ENCODE measurements around the gene ROR2. TPM values are rescaled to one million over a fixed set of nuclear protein-coding genes. Genes with fewer than 3 reads are reported as not detected.

The ROR2 gene
- total RNA-seq, 1 experiment from 2014 or later, result 3.2 TPM

DNA sequence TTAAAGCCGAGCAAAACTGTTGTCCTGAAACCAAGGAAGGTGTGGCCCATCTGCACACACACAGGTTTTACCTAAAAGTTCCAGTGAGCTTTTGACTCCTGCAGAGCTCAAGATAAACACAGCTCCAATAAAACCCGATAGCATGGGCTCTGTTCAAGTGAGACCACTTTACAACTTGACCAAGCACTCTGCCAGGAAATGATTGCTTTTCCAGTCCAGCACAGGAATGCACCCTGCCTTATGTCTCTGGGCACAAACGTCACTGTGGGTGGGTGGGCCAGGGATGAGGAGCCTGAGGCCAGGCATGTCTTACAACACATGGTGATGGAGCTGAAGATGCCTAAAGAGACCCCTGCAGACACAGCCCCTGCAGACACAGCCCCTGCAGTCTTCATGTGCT lies 115.3 kb downstream of the ROR2 start:
- in situ Hi-C loops (cut with HindIII; ENCODE audit: low sequenced_read_pairs), result no loop called here
- DNase-seq (ENCODE audit: low spot score), result no peak

DNA sequence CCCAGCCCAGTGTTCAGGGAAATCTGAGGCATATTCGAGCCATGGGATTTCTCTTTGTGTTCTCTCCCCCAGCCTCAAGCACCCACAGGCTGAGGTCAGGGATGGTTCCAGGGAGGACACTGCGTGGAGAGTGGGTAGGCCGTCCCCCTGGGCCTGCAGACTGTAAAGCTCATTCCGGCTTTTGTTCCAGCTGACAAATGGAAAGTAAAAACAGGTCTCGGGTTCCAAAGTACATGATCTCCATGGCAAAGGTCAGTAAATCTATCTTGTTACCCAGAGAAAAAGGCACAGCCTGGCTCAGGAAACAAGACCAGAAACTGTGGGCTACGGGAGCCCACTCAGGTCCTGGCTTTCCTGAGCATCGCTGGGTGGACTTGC lies 116.2 kb downstream of the ROR2 start:
- no peak for DNase-seq (ENCODE audit: low spot score)
- in situ Hi-C loops (cut with HindIII; ENCODE audit: low sequenced_read_pairs), result no loop called here

DNA sequence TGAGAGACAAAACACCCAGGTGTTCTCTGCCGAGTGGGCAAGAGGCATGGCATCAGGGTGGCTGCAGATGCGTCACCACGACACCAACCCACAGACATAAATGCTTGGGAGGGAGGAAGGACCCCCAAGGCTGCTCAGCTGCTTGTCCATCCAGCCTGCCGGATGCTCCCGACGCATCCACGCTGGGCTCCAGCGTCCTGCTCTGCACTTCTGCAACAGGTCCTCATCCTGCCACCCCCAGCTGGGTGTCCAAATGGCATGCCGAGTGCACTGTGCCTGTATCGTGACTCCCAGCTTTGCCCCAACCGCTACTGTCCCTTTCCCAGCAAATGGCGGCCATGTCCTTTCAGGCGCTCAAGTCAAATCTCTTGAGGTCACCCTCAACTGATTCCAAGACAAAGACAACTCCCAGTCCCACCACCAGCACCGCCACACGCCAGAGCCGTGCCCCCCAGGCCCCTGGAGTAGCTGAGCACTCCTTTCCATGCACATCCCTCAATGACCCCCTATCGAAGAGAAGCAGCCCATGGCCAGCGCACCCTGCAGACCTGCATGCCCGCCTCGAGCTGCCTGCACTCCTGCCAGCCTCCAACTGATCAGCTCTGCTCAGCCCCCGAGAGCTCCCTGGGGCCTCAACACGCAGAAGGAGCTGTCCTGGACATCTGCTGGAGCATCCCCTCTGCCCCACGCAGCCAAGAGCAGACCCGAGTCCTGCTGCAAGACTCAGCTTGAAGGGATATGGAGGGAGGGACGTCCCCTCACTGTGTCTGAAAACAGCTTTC lies 116.7 kb downstream of the ROR2 start:
- in situ Hi-C loops (cut with HindIII; ENCODE audit: low sequenced_read_pairs), result no loop called here
- no peak for DNase-seq (ENCODE audit: low spot score)

DNA sequence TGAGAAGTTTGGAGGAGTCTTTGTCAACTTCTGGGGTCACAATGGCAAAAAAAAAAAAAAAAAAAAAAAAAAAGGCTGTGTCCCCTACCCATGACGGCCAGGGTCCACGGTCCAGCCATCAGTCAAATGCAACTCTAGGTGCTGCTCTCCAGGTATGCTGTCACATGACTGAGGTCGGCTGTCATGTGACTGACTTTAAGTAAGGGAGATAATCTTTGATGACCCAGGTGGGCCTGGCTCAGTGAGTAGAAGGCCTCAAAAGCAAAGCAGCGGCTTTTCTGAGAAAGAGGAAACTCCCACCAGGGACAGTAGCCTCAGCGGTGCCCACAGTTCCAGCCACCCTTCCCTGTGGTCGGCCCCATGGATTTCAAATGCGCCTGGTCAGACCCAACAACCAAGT lies 117.7 kb downstream of the ROR2 start:
- in situ Hi-C loops (cut with HindIII; ENCODE audit: low sequenced_read_pairs), result no loop called here
- no peak for DNase-seq (ENCODE audit: low spot score)

DNA sequence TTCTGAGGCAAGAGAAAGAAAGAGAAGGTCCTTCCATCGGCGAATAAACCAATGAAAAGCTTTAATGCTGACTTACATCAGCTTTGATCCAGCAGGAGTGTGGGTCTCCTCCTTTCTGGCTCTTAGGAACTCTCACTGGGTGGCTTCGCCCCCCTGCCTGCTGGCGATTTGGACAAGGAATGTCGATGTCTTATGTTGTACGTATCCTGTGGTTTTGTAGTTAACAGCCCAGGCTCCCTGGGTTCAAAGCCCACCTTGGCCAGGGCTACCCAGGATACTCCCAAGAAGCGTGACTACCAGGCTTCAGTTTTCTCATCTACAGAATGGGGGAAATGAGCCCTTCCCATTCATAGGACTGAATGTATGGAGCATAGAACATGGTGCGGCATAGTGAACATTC lies 124.2 kb downstream of the ROR2 start:
- DNase-seq (ENCODE audit: low spot score), result no peak
- in situ Hi-C loops (cut with HindIII; ENCODE audit: low sequenced_read_pairs), result no loop called here

DNA sequence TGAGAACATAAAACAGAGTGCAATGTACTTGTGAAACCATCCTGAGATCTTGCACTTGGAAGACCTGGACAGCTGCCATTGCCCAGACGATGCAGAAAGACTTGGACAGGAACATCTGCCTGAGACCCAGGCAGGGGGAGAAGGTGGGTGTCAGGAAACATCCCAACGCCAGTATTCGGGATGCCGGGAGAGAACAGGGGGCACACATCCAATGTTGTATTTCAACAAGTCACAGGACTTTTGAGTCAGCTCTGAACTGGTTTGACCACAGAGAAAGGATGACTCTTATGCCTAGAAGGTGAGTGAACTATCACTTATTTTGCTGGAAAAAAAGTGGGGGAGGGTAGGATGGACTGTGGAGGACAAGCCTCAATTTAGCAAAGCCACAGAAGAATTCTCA lies 124.6 kb downstream of the ROR2 start:
- no peak for DNase-seq (ENCODE audit: low spot score)
- in situ Hi-C loops (cut with HindIII; ENCODE audit: low sequenced_read_pairs), result no loop called here

DNA sequence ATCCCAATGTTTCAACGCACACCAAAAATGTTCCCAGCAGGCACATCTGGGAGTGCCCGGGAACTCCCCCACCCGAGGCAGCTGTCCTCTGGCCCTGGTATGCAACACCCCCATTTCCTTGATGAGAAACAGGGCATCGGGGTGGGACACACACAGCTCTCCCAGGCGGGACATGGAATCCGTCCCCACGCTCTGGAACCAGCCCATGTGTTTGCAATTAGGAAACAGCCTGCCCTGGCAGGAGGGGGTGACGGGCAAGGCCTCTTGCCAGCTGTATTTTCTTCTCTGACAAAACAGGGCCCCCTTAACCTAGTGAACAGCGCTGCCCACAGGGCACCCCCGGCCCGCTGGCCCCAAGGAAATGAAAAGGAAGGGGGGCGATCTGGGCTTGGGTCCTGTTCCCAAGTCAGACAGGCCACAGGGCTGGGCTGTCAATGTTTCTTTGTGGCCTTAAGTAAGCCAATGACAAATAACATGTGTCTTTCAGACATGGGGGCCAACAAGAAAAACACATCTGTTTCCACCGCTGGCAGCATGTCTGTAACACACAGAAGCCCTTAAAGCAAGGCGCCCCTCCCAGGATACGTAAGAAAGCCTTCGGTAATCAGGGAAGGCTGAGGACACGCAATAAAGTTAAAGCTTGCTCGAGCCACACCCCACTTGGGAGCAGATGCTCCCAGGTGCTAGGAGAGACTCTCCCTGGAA lies 125.3 kb downstream of the ROR2 start:
- in situ Hi-C loops (cut with HindIII; ENCODE audit: low sequenced_read_pairs), result no loop called here
- no peak for DNase-seq (ENCODE audit: low spot score)

DNA sequence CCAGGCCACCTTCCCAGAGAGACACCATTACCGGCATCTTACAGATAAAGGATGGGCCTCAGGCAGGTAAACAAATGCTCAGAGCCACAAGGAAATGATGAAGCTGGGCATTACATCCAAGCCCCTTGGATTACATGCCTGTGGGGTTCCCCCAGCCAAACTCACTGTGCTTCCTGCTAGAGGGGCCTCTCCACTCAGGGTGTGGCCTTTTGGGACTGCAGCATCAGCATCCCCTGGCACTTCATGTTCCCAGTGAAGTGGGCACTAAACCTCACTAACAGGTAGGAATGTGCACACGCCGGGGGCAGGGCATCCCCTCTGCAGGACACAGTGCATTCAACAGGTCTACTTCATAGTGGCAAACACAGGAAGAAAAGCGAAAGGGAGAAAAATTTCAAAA lies 125.9 kb downstream of the ROR2 start:
- in situ Hi-C loops (cut with HindIII; ENCODE audit: low sequenced_read_pairs), result no loop called here
- no peak for DNase-seq (ENCODE audit: low spot score)

DNA sequence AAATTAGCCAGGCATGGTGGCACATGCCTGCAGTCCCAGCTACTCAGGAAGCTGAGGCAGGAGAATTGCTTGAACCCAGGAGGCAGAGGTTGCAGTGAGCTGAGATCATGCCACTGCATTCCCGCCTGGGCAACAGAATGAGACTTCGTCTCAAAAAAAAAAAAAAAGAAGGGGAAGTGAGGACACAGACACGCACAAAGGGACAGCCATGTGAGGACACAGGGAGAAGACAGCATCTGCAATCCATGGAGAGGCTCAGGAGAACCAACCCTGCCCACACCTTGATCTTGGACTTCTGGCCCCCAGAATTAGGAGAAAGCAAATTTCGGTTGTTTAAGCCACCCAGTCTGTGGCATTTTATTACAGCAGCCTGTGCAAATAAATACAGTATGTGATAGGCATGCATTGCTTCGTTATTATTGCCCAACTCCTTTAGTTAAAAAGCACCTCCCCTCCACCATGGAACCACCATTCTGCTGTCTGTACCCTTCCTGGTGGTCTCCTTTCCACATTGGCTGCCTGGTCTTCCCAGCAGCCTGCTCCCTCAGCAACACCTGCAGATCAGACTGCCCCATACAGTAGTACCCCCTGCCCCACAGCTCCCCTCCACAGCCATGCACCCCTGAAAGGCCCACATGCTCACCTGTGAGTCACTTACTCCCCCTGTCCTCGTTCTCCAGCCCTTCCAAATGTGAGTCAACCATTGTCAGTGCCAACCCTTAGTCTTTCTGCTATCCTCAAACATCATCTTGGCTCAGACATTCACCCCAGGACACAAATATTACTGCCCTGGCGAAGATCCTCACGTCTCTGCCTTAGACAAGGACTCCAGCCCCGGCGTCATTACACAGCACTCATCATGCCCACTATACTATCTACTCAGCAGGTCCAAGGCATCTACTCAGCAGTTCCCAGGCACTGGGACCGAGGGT lies 128.8 kb downstream of the ROR2 start:
- no peak for DNase-seq (ENCODE audit: low spot score)
- in situ Hi-C loops (cut with HindIII; ENCODE audit: low sequenced_read_pairs), result no loop called here

DNA sequence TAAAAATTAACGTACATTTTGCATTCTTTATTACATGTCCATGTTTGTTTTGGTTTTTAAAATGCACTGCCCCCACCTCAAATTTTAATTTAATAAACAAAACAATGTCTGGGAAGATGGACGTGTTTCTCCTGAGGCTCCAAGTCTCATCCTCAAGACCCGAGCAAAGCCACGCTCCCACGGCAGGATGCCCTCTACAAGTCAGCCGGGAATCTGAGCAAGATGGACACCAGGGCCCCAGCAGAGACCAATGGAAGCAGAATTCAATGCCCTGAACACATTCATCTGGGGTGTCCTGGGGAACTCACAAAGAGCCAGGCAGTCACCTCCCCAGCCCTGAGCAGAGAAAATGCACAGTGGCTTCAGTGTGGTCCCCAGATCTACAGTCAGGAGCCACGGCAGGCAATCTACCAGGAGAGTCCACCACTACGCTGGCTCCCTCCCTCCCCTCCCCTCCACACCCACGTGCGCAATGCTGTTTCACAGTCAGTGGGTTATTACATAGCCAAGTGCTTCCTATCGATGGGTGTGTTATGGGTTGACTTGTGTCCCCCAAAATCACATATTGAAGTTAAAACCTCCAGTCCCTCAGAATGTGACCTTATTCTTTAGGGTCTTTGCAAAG lies 129.8 kb downstream of the ROR2 start:
- in situ Hi-C loops (cut with HindIII; ENCODE audit: low sequenced_read_pairs), result no loop called here
- DNase-seq (ENCODE audit: low spot score), result no peak

DNA sequence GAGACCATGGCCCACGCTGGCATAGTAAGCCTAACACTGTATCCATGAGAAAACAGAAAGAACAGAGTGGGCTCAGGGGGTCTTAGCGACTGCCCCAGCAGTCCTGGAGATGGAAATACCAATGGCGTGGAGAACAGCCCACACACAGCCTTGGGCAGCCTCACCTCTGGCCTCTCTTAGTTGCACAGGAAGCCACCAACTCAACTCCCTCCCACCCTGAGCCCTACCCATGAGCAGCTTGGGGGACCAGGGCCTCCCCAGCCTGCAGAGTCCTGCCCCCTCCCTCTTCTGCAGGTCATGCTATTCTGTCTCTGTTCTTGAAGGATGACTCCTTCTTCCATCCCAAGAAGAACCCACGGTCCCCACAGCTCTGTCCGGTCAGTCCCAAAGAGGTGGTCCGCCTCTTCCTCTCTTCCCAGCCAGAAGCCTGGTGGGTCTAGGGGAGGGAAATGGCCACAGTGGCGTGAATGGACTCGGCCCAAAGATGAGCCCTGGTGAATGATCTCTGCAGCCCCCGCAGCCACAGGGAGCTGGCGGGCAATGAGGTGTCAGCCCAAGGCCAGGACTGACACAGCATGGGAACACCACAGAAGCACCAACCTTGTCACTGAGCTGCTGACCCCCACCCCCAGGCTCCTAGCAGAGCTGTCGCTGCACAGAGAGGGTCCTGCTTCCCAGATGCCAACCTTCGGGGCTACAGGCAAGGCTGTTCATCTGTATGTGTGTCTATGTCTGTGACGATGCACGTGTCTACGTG lies 131.2 kb downstream of the ROR2 start:
- in situ Hi-C loops (cut with HindIII; ENCODE audit: low sequenced_read_pairs), result no loop called here
- DNase-seq (ENCODE audit: low spot score), result no peak

DNA sequence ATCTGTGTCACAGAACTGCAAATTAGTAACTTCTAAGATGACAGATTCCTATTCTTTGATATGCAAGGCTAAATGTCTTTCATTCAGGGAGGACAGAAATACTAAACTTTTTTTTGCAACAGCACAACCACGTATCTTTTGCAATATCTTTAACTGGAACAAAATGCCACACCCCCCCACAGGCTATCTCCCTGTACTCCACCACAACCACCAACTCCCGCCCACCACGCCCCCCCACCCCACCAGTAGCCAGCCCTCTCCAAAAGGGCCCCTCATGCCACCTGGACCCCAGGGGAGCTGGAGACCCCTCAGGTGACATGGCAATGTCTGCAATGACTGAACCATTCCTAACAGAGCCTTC lies 131.8 kb downstream of the ROR2 start:
- in situ Hi-C loops (cut with HindIII; ENCODE audit: low sequenced_read_pairs), result no loop called here
- DNase-seq (ENCODE audit: low spot score), result no peak

DNA sequence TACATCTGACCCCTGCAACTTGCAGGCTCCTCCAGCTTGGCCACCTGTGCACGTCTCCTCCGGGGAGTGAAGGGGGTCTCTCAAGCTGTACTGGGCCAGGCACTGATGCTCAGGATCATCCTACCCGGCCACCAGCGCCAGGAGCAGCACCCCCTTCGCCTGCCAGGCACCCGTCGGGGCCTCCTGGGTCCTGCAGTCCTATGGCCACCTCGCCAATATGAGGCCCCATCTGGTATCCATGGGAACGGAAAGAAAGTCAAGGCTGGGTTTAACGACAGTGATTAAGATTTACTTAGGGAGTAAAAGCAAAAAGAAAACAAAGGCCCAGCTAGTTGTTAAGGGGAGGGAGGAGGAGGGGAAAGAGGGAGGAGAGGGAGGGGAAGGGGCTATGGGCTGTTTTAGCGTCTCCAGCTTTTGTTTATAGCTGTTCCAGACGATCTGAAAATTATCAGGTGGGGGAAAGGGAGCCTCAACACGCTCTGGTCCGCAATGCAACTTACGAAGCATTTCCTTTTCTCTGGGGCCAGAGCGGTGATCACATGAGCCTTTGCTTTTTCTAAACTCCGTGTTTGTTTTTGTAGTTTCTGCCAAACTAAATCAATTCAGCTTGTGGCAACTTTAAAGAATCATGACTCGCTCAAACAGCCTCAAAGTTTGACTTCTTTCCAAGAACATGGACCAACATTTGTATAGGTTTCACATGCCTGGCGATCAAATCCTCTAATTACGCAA lies 132.4 kb downstream of the ROR2 start:
- no peak for DNase-seq (ENCODE audit: low spot score)
- in situ Hi-C loops (cut with HindIII; ENCODE audit: low sequenced_read_pairs), result no loop called here

DNA sequence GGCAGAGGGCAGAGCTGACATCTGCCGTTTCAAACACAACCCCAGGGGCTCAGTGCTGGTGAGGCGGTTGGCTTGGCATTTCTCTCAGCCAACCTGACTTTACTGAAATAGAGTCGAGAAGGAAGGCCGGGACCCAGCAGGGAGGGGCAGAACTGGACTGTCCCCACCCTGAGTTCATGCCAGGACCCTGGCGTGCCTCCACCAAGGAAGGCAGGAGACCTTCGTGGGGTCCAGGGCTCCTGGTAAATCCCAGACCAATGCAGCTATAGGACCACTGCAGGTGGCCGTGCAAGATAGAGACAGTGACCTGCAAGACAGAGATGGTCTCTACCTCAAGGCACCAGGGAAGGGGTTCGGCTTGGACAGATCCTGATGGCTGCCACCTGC lies 132.9 kb downstream of the ROR2 start:
- in situ Hi-C loops (cut with HindIII; ENCODE audit: low sequenced_read_pairs), result no loop called here
- no peak for DNase-seq (ENCODE audit: low spot score)

DNA sequence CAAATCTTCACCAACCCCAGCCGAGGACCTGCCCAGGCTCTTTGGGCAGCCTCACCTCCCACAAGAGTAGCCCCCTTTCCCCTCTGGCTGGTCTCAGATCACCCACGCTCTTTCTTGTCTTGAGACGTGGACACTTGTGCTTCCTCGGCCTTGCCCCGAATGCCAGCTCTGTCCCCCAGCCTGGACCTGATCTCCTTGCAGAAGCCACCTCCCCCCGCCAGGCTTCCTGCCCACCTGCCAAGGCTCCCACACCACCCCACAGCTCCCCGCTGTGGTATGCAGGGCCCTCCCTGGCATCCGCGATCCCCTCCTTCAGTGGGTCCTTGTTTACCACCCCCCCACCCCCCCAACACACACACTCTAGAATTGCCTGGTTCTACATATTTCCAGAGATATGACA lies 133.7 kb downstream of the ROR2 start:
- in situ Hi-C loops (cut with HindIII; ENCODE audit: low sequenced_read_pairs), result no loop called here
- DNase-seq (ENCODE audit: low spot score), result no peak

DNA sequence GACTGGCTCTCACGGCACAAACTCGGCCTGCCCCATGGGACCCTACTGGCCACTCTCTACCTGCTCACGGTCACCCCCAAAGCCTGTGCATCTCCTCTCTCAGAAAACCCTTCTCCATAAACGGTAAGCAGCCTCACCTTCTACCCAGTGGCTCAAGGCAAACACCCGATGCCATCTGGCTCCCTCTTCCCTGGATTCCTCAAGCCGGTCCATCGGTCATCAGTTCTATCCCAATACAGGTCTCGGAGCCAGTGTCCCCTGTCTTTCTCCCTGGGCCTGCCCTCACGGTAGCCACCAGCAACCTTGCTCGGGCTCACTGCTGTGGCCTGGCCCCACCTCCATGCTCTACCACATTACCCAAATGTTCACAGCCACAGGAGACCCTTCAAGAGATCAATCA lies 134.1 kb downstream of the ROR2 start:
- DNase-seq (ENCODE audit: low spot score), result no peak
- in situ Hi-C loops (cut with HindIII; ENCODE audit: low sequenced_read_pairs), result no loop called here

DNA sequence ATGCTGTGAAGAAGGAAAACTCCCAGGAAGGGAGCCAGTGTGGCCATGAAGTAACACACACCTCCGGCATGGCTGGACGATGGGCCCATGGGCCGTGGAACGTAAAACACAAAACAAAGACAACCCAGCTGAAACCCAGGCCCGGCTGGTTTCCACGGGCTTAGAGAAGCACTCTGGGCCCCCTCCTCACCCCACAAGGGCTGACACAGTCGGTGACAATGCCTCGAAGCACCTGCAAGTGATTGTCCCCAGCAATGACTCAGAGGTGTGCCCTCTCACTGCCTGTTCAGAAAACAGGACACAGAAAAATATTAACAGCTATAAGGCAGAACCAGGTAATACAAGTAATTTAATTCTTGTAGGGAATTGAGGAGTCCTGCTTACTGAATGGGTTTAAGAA lies 135.3 kb downstream of the ROR2 start:
- no peak for DNase-seq (ENCODE audit: low spot score)
- in situ Hi-C loops (cut with HindIII; ENCODE audit: low sequenced_read_pairs), result no loop called here

DNA sequence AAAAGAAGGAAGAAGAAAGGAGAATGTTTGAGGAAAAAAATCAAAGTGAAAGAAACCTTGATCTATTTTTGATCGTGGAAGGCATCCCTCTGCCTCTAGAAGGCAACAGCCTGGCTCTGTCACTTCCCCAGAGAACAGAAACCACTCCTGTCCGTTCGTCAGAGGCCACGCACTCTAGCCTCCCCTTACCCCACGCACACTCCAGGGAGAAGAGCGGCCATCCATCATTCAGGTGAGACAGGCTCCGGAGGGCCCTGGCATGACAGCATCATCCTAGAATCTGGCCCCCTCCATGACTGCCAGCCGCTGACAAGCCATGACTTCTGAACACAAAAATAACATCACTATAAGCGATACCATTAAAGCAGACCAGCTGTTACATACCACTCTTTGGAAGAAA lies 135.8 kb downstream of the ROR2 start:
- DNase-seq (ENCODE audit: low spot score), result no peak
- in situ Hi-C loops (cut with HindIII; ENCODE audit: low sequenced_read_pairs), result no loop called here
